GM19238 (cell line): ENCODE results near the gene SEPTIN12.
A peak's percentile ranks its signal among the peaks of the same experiment; 100 is the strongest.
"Not testable (repeated sequence)": the region's sequence is repeated elsewhere in the genome, so short reads cannot be mapped to it uniquely, and the experiment has no call there.

Experiments
- DNase-seq: peaks from one replicate; pipeline ENCODE4 v3.0.0; 2011; ENCODE audit warnings: low spot score; ENCODE audit not compliant: insufficient read length

The SEPTIN12 gene

GRCh38 chr16:4754865-4755264 is 33.3 kb downstream of the SEPTIN12 start:
- no peak for DNase-seq

- no peak for DNase-seq
These were observed 34.9 kb downstream of the SEPTIN12 start for GRCh38 chr16:4753227-4753626.

- no peak for DNase-seq
These were observed 35.6 kb downstream of the SEPTIN12 start for GRCh38 chr16:4752351-4753100.

- DNase-seq: no peak
These were observed 37.2 kb downstream of the SEPTIN12 start for GRCh38 chr16:4750896-4751295.

- no peak for DNase-seq
These were observed 38.4 kb downstream of the SEPTIN12 start for GRCh38 chr16:4749700-4750257.

- no peak for DNase-seq
These were observed 39.3 kb downstream of the SEPTIN12 start for GRCh38 chr16:4748682-4749411.

- DNase-seq: no peak
These were observed 40.1 kb downstream of the SEPTIN12 start for GRCh38 chr16:4747906-4748681.

GRCh38 chr16:4746991-4747574 is 41.1 kb downstream of the SEPTIN12 start:
- no peak for DNase-seq

GRCh38 chr16:4746215-4746614 is 41.9 kb downstream of the SEPTIN12 start:
- DNase-seq: no peak

GRCh38 chr16:4745274-4745569 is 42.9 kb downstream of the SEPTIN12 start:
- no peak for DNase-seq

- no peak for DNase-seq
These were observed 43.4 kb downstream of the SEPTIN12 start for GRCh38 chr16:4744555-4745273.

- DNase-seq: no peak
These were observed 44.8 kb downstream of the SEPTIN12 start for GRCh38 chr16:4743226-4743878.

- DNase-seq: not testable (repeated sequence)
These were observed 49.8 kb downstream of the SEPTIN12 start for GRCh38 chr16:4738370-4738769.

GRCh38 chr16:4737545-4737944 is 50.6 kb downstream of the SEPTIN12 start:
- no peak for DNase-seq

- no peak for DNase-seq
These were observed 51.6 kb downstream of the SEPTIN12 start for GRCh38 chr16:4736546-4736945.

GRCh38 chr16:4734730-4735535 is 53.2 kb downstream of the SEPTIN12 start:
- DNase-seq: peak; percentile 93

GRCh38 chr16:4734063-4734729 is 53.9 kb downstream of the SEPTIN12 start, which contains the start of the genes ANKS3 and DNAAF8:
TSS of gene ANKS3 (minus strand) at chr16:4734271. CDS start at chr16:4730149, 4,122 bp downstream.
TSS of gene DNAAF8 (plus strand) at chr16:4734537. CDS start at chr16:4736515, 1,978 bp downstream.
- peak; percentile 91 for DNase-seq

GRCh38 chr16:4733747-4734062 is 54.4 kb downstream of the SEPTIN12 start:
- DNase-seq: no peak

- DNase-seq: no peak
These were observed 54.9 kb downstream of the SEPTIN12 start for GRCh38 chr16:4733211-4733742.
